HG03571 (cell line): ENCODE results near the gene STK32C.

ENCODE experiments used
- ATAC-seq: cut with Tn5 transposase; IDR thresholded peaks from one replicate; pipeline ENCODE4 v1.9.1; 2021; ENCODE audit not compliant: unreplicated experiment

Gene STK32C

GRCh38 chr10:132250481-132251475 lies 57.0 kb downstream of the STK32C start:
- ATAC-seq = no peak

GRCh38 chr10:132249824-132250375 lies 57.9 kb downstream of the STK32C start:
- no peak for ATAC-seq

GRCh38 chr10:132249226-132249724 lies 58.5 kb downstream of the STK32C start:
- no peak for ATAC-seq

GRCh38 chr10:132248455-132249225 lies 59.1 kb downstream of the STK32C start:
- ATAC-seq = no peak

GRCh38 chr10:132247943-132248342 lies 59.8 kb downstream of the STK32C start:
- ATAC-seq = no peak

- ATAC-seq = no peak
Measured at GRCh38 chr10:132246296-132246695, 61.5 kb downstream of the STK32C start.

GRCh38 chr10:132245056-132245455 lies 62.7 kb downstream of the STK32C start:
- ATAC-seq = no peak

GRCh38 chr10:132243626-132244025 lies 64.1 kb downstream of the STK32C start:
- ATAC-seq = no peak

- ATAC-seq = no peak
Measured at GRCh38 chr10:132243141-132243540, 64.6 kb downstream of the STK32C start.

GRCh38 chr10:132242103-132242840 lies 65.5 kb downstream of the STK32C start:
- no peak for ATAC-seq

GRCh38 chr10:132241496-132241895 lies 66.3 kb downstream of the STK32C start:
- ATAC-seq = no peak

GRCh38 chr10:132241086-132241485 lies 66.7 kb downstream of the STK32C start:
- ATAC-seq = no peak

- no peak for ATAC-seq
Measured at GRCh38 chr10:132240581-132240980, 67.2 kb downstream of the STK32C start.

- ATAC-seq = no peak
Measured at GRCh38 chr10:132240156-132240555, 67.6 kb downstream of the STK32C start.

- no peak for ATAC-seq
Measured at GRCh38 chr10:132239126-132240031, 68.4 kb downstream of the STK32C start.

GRCh38 chr10:132238371-132239125 lies 69.2 kb downstream of the STK32C start:
- no peak for ATAC-seq

GRCh38 chr10:132237871-132238270 lies 69.9 kb downstream of the STK32C start:
- ATAC-seq = no peak

GRCh38 chr10:132237396-132237795 lies 70.4 kb downstream of the STK32C start:
- no peak for ATAC-seq

- ATAC-seq = no peak
Measured at GRCh38 chr10:132236881-132237280, 70.9 kb downstream of the STK32C start.
